OCI-LY1 (cell line): ENCODE results near the gene MRPL42.
A peak's percentile ranks its signal among the peaks of the same experiment; 100 is the strongest.

Experiments used
- CTCF ChIP-seq: fragments of 200-600 bp; sonication (generic), shearing (Covaris generic); IDR thresholded peaks from 2 replicates; pipeline ENCODE4 v1.5.1; 2017; ENCODE audit warnings: mild to moderate bottlenecking, antibody characterized with exemption, low read length, moderate library complexity, mixed read lengths
- EZH2 ChIP-seq: fragments of 200-600 bp; sonication (generic), shearing (Covaris generic); IDR thresholded peaks from 2 replicates; pipeline ENCODE4 v1.8.0; 2017; ENCODE audit warnings: borderline replicate concordance, mixed run types, mild to moderate bottlenecking, antibody characterized with exemption, low read length, moderate library complexity, mixed read lengths

GRCh38 chr12:93563807-93564538, 96.7 kb downstream of the MRPL42 start:
- TF ChIP-seq CTCF (peak; percentile 18; the same call in 1 of the 2 replicates), EZH2 (no peak)
